Stimulated activated CD4-positive, alpha-beta T cell treated with anti-CD3 and anti-CD28 coated beads, Interleukin-12 subunit alpha, Interleukin-12 subunit beta, amount 100 ng/mL, for 4 hours (primary cell): ENCODE measurements around the gene SPO11.

ENCODE experiments used
- DNase-seq: peaks from one replicate; pipeline ENCODE4 v3.0.0-alpha.2; 2020

SPO11 gene

DNA sequence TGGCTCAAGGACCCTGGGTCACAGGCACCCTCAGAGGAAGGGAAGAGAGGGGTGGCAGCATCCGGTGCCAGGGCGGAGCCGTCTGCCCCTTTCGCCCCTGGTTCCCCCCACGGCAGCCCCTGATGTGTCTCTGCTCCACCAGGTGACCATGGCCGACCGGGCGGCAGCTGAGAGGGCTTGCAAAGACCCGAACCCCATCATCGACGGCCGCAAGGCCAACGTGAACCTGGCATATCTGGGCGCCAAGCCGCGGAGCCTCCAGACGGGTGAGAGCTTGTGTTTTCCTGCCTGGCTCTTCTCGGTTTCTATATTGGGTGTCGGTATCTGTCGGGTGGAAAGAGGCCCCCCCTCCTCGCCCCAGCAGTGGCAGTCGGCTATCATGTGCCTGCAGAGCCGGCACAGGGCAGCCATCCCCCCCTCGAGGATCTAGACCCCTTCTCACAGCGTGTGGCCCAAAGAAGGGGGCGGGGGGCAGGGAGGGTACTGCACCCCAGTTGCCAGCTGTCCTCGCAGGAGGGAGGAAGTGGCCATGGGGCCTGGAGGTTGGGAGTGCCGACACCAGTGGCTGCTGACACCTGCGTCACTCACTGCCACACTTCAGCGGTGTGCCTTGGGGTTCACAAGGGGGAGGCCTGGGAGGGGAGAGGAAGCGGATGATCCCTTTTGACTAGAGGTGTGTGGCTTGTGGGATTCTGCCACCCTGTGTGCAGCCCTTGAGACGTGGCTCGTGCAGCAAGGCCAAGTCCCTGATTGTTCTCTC lies 63.1 kb downstream of the SPO11 start:
- peak; percentile 54 for DNase-seq
